ENCODE results near the gene ARHGEF12. TPM values are rescaled to one million over a fixed set of nuclear protein-coding genes. Genes with fewer than 3 reads are reported as not detected.

Gene ARHGEF12
- total RNA-seq, 1 donor from 2014 or later = 36.5 TPM

- no peak for TF ChIP-seq CTCF (conservative IDR thresholded peaks at IDR 0.05; ENCODE audit: low read depth, low read length)
- H3K4me3 ChIP-seq (ENCODE audit: low read depth, low read length) = no peak overlapping the region
- no peak for DNase-seq (ENCODE audit: low read depth)
Measured at GRCh38 chr11:120409655-120410054, 73.4 kb downstream of the ARHGEF12 start.

- no peak for TF ChIP-seq CTCF (conservative IDR thresholded peaks at IDR 0.05; ENCODE audit: low read depth, low read length)
- H3K4me3 ChIP-seq (ENCODE audit: low read depth, low read length) = no peak overlapping the region
- DNase-seq (ENCODE audit: low read depth) = no peak
Measured at GRCh38 chr11:120410622-120411380, 74.6 kb downstream of the ARHGEF12 start.

- no peak for TF ChIP-seq CTCF (conservative IDR thresholded peaks at IDR 0.05; ENCODE audit: low read depth, low read length)
- H3K4me3 ChIP-seq (ENCODE audit: low read depth, low read length) = no peak overlapping the region
- DNase-seq (ENCODE audit: low read depth) = no peak
Measured at GRCh38 chr11:120413480-120413879, 77.3 kb downstream of the ARHGEF12 start.

GRCh38 chr11:120420572-120420971, 84.4 kb downstream of the ARHGEF12 start:
- no peak for DNase-seq (ENCODE audit: low read depth)
- TF ChIP-seq CTCF (conservative IDR thresholded peaks at IDR 0.05; ENCODE audit: low read depth, low read length) = no peak
- no peak overlapping the region for H3K4me3 ChIP-seq (ENCODE audit: low read depth, low read length)

- no peak for DNase-seq (ENCODE audit: low read depth)
- H3K4me3 ChIP-seq (ENCODE audit: low read depth, low read length) = no peak overlapping the region
- no peak for TF ChIP-seq CTCF (conservative IDR thresholded peaks at IDR 0.05; ENCODE audit: low read depth, low read length)
Measured at GRCh38 chr11:120424185-120424969, 88.2 kb downstream of the ARHGEF12 start.

- DNase-seq (ENCODE audit: low read depth) = no peak
- TF ChIP-seq CTCF (conservative IDR thresholded peaks at IDR 0.05; ENCODE audit: low read depth, low read length) = no peak
- no peak overlapping the region for H3K4me3 ChIP-seq (ENCODE audit: low read depth, low read length)
Measured at GRCh38 chr11:120424970-120425332, 88.7 kb downstream of the ARHGEF12 start.

Measured in epithelial cell of proximal tubule (primary cell).